DOHH2 (cell line): Measurements from ENCODE around the gene IQCB1.

ENCODE experiments used
- H3F3A ChIP-seq: fragments of 200-600 bp; sonication (generic), shearing (Covaris generic); 2 replicates; pipeline ENCODE4 v1.6.0; 2016; ENCODE audit warnings: antibody characterized with exemption, mild to moderate bottlenecking; ENCODE audit not compliant: control insufficient read depth, insufficient read depth
- H3K27ac ChIP-seq: fragments of 200-600 bp; sonication (generic); 2 replicates; pipeline ENCODE4 v1.5.1; 2014; ENCODE audit warnings: low read depth, mild to moderate bottlenecking, low read length, moderate library complexity
- H3K27me3 ChIP-seq: fragments of 200-600 bp; sonication (generic); 2 replicates; pipeline ENCODE4 v1.6.1; 2014; ENCODE audit warnings: mild to moderate bottlenecking, low read length, mixed read lengths; ENCODE audit not compliant: control insufficient read depth
- H3K36me3 ChIP-seq: fragments of 200-600 bp; sonication (generic); 2 replicates; pipeline ENCODE4 v1.6.1; 2014; ENCODE audit warnings: mild to moderate bottlenecking, low read length, moderate library complexity, mixed read lengths; ENCODE audit not compliant: control insufficient read depth
- H3K4me1 ChIP-seq: fragments of 200-600 bp; sonication (generic); 2 replicates; pipeline ENCODE4 v1.6.1; 2014; ENCODE audit warnings: mild to moderate bottlenecking, low read length, mixed read lengths; ENCODE audit not compliant: control insufficient read depth
- H3K4me2 ChIP-seq: fragments of 200-600 bp; sonication (generic); 2 replicates; pipeline ENCODE4 v1.6.0; 2014; ENCODE audit warnings: mild to moderate bottlenecking, low read length, moderate library complexity
- H3K4me3 ChIP-seq: fragments of 200-600 bp; sonication (generic); 2 replicates; pipeline ENCODE4 v1.5.1; 2014; ENCODE audit warnings: mild to moderate bottlenecking, low read length, mixed read lengths
- H3K79me2 ChIP-seq: fragments of 200-600 bp; sonication (generic); 2 replicates; pipeline ENCODE4 v1.6.1; 2014; ENCODE audit warnings: mild to moderate bottlenecking, low read length, mixed read lengths; ENCODE audit not compliant: control insufficient read depth
- H3K9me2 ChIP-seq: fragments of 200-600 bp; sonication (generic); replicated peaks from 2 replicates; pipeline ENCODE4 v1.6.1; 2014; ENCODE audit warnings: mild to moderate bottlenecking, low read length, mixed read lengths; ENCODE audit not compliant: control insufficient read depth
- H3K9me3 ChIP-seq: fragments of 200-600 bp; sonication (generic); 2 replicates; pipeline ENCODE4 v1.6.1; 2014; ENCODE audit warnings: antibody characterized with exemption, low read length, mixed read lengths; ENCODE audit not compliant: control insufficient read depth, insufficient read depth
- H4K20me1 ChIP-seq: fragments of 200-600 bp; sonication (generic); 2 replicates; pipeline ENCODE4 v1.6.0; 2014; ENCODE audit warnings: low read depth, mild to moderate bottlenecking, antibody characterized with exemption, low read length, moderate library complexity; ENCODE audit not compliant: control insufficient read depth, insufficient read depth
- CTCF ChIP-seq: fragments of 200-600 bp; sonication (generic); IDR thresholded peaks from one replicate; pipeline ENCODE4 v1.5.1; 2014; ENCODE audit warnings: antibody characterized with exemption, mild to moderate bottlenecking, low read depth, low read length; ENCODE audit not compliant: poor library complexity, severe bottlenecking
- EZH2phosphoT487 ChIP-seq: fragments of 200-600 bp; sonication (generic); IDR thresholded peaks from 2 replicates; pipeline ENCODE4 v1.6.1; 2017; ENCODE audit warnings: borderline replicate concordance, mild to moderate bottlenecking, antibody characterized with exemption, low read length, moderate library complexity, mixed read lengths

IQCB1 gene

GRCh38 chr3:121871430-121871829, 36.6 kb upstream of the IQCB1 start:
- Histone ChIP-seq H3K9me3 (no peaks in the 10 kb centered on the region), H3K36me3 (peaks cover 82% of the 10 kb centered on the region), H3K79me2 (peaks cover 28% of the 10 kb centered on the region), H3K27ac (no peak overlapping the region), H3K4me2 (no peak overlapping the region), H3F3A (peaks cover 22% of the 10 kb centered on the region; the same call in 1 of the 2 replicates), H3K9me2 (no peaks in the 10 kb centered on the region), H3K27me3 (no peaks in the 10 kb centered on the region), H4K20me1 (peaks cover 4% of the 10 kb centered on the region; the same call in 1 of the 2 replicates), H3K4me3 (no peak overlapping the region), H3K4me1 (peaks cover 42% of the 10 kb centered on the region)
- TF ChIP-seq CTCF (no peak), EZH2phosphoT487 (no peak)

- Histone ChIP-seq H3K9me3 (no peaks in the 10 kb centered on the region), H3K27me3 (no peaks in the 10 kb centered on the region), H3K79me2 (peaks cover 30% of the 10 kb centered on the region), H4K20me1 (peaks cover 4% of the 10 kb centered on the region; the same call in 1 of the 2 replicates), H3K9me2 (no peaks in the 10 kb centered on the region), H3F3A (peaks cover 21% of the 10 kb centered on the region; the same call in 1 of the 2 replicates), H3K4me2 (0 out of 2 replicates have a peak overlapping the region, but pooled peaks have one; percentile 17), H3K27ac (no peak overlapping the region), H3K4me1 (peaks cover 42% of the 10 kb centered on the region), H3K4me3 (no peak overlapping the region), H3K36me3 (peaks cover 83% of the 10 kb centered on the region)
- TF ChIP-seq EZH2phosphoT487: no peak
- no peak for TF ChIP-seq CTCF
These were observed 35.9 kb upstream of the IQCB1 start for GRCh38 chr3:121870717-121871116.

GRCh38 chr3:121869736-121870135, 34.9 kb upstream of the IQCB1 start:
- no peak for TF ChIP-seq CTCF
- TF ChIP-seq EZH2phosphoT487: no peak
- H3K4me3 ChIP-seq: no peak overlapping the region
- peaks cover 42% of the 10 kb centered on the region for H3K4me1 ChIP-seq
- no peak overlapping the region for H3K4me2 ChIP-seq
- no peaks in the 10 kb centered on the region for H3K27me3 ChIP-seq
- no peaks in the 10 kb centered on the region for H3K9me2 ChIP-seq
- no peak overlapping the region for H3K27ac ChIP-seq
- no peaks in the 10 kb centered on the region for H3K9me3 ChIP-seq
- H3K79me2 ChIP-seq: peaks cover 32% of the 10 kb centered on the region
- H3F3A ChIP-seq: peaks cover 19% of the 10 kb centered on the region; the same call in 1 of the 2 replicates
- H3K36me3 ChIP-seq: peaks cover 83% of the 10 kb centered on the region
- peaks cover 4% of the 10 kb centered on the region; the same call in 1 of the 2 replicates for H4K20me1 ChIP-seq
